GM12874 (cell line): ENCODE data around the gene SLC2A11.

Experiments used
- TF ChIP-seq, protein P1 (sequence below): IDR thresholded peaks from 2 replicates; pipeline ENCODE4 v1.5.1; 2011; ENCODE audit warnings: low read depth, mild to moderate bottlenecking, control low read depth, low read length, moderate library complexity; ENCODE audit not compliant: insufficient read depth

SLC2A11 gene

DNA sequence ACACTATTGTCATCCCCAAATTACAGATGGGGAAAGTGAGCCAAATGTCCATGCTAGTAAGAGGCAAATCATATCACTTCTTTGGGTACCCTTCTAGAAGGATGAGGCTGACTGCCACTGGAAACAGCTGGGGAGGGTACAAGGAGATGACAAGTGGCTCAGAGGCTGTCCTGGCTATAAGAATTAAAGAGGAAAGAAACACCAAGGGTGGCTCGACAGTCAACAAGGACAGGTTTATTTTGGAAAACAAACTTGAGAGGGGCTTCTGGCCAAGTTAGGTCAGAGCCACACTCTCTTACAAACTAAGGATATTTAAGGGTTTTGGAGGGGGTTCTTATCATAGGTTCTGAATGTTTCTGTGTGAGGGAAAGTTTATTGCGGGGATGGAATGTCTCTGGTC, 34.5 kb downstream of the SLC2A11 start:
- TF ChIP-seq, protein P1, sequence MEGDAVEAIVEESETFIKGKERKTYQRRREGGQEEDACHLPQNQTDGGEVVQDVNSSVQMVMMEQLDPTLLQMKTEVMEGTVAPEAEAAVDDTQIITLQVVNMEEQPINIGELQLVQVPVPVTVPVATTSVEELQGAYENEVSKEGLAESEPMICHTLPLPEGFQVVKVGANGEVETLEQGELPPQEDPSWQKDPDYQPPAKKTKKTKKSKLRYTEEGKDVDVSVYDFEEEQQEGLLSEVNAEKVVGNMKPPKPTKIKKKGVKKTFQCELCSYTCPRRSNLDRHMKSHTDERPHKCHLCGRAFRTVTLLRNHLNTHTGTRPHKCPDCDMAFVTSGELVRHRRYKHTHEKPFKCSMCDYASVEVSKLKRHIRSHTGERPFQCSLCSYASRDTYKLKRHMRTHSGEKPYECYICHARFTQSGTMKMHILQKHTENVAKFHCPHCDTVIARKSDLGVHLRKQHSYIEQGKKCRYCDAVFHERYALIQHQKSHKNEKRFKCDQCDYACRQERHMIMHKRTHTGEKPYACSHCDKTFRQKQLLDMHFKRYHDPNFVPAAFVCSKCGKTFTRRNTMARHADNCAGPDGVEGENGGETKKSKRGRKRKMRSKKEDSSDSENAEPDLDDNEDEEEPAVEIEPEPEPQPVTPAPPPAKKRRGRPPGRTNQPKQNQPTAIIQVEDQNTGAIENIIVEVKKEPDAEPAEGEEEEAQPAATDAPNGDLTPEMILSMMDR: no peak

DNA sequence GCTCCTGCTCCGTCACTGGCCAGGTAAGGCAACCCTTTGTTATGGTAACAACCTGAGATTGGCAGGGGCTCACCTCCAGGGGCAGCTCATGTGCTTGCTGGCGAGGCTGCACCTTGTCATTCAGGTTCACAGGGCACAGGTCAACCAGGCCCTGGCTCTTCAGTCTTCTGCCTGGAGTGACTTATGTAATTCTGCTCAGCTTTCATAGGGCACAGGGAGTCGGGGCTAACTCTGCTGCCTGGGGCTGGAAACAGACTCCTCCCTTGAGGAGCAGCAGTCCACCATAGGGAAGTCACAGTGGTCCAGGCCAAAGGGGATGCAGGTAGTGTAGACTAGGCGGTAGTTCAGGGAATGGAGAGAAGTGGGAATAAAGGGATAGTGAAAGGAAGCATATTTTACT, 35.0 kb downstream of the SLC2A11 start:
- TF ChIP-seq, protein P1: no peak

DNA sequence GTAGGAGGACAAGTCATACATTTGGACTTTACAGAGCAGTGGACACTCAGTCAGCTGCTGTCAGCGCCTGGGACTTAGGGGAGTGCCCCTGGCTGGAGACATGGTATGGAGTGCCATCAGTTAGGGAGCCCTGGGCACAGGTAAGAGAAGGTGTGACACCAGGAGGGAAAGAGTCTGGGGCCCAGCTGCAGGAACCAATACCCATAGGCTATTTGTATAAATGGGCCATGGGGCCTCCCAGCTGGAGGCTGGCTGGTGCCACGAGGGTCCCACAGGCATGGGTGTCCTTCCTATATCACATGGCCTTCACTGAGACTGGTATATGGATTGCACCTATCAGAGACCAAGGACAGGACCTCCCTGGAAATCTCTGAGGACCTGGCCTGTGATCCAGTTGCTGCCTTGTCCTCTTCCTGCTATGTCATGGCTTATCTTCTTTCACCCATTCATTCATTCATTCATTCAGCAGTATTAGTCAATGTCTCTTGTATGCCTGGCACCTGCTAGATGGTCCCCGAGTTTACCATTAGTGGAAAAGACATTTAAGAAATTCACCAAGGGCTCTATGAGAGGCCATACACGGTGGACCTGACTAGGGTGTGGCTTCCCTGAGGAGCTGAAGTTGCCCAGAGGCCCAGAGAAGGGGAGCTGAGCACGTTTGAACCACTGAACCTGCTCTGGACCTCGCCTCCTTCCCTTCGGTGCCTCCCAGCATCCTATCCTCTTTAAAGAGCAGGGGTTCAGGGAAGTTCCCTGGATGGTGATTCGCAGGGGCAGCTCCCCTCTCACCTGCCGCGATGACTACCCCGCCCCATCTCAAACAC, 35.7 kb downstream of the SLC2A11 start:
- TF ChIP-seq, protein P1: no peak

DNA sequence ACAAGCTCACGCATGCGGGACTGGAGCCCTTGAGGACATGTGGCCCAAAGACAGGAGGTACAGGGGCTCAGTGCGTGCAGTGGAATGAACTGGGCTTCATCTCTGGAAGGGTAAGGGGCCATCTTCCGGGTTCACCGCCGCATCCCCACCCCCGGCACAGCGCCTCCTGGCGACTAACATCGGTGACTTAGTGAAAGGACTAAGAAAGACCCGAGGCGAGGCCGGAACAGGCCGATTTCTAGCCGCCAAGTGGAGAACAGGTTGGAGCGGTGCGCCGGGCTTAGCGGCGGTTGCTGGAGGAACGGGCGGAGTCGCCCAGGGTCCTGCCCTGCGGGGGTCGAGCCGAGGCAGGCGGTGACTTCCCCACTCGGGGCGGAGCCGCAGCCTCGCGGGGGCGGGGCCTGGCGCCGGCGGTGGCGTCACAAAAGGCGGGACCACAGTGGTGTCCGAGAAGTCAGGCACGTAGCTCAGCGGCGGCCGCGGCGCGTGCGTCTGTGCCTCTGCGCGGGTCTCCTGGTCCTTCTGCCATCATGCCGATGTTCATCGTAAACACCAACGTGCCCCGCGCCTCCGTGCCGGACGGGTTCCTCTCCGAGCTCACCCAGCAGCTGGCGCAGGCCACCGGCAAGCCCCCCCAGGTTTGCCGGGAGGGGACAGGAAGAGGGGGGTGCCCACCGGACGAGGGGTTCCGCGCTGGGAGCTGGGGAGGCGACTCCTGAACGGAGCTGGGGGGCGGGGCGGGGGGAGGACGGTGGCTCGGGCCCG, 36.5 kb downstream of the SLC2A11 start, which contains the start of gene MIF:
Gene MIF (plus strand): TSS at position 439 of the 765 bp plus-strand sequence. CDS start 92 bp downstream, at position 531.
- TF ChIP-seq, protein P1: peak; percentile 89

DNA sequence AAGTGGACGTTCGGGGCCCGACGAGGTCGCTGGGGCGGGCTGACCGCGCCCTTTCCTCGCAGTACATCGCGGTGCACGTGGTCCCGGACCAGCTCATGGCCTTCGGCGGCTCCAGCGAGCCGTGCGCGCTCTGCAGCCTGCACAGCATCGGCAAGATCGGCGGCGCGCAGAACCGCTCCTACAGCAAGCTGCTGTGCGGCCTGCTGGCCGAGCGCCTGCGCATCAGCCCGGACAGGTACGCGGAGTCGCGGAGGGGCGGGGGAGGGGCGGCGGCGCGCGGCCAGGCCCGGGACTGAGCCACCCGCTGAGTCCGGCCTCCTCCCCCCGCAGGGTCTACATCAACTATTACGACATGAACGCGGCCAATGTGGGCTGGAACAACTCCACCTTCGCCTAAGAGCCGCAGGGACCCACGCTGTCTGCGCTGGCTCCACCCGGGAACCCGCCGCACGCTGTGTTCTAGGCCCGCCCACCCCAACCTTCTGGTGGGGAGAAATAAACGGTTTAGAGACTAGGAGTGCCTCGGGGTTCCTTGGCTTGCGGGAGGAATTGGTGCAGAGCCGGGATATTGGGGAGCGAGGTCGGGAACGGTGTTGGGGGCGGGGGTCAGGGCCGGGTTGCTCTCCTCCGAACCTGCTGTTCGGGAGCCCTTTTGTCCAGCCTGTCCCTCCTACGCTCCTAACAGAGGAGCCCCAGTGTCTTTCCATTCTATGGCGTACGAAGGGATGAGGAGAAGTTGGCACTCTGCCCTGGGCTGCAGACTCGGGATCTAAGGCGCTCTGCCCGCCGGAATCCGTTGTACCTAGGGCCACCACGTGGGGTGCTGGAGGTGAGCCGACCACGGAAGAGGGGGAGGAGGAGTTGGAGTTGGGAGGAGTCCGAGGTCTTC, 37.3 kb downstream of the SLC2A11 start:
- TF ChIP-seq, protein P1: peak; percentile 73

DNA sequence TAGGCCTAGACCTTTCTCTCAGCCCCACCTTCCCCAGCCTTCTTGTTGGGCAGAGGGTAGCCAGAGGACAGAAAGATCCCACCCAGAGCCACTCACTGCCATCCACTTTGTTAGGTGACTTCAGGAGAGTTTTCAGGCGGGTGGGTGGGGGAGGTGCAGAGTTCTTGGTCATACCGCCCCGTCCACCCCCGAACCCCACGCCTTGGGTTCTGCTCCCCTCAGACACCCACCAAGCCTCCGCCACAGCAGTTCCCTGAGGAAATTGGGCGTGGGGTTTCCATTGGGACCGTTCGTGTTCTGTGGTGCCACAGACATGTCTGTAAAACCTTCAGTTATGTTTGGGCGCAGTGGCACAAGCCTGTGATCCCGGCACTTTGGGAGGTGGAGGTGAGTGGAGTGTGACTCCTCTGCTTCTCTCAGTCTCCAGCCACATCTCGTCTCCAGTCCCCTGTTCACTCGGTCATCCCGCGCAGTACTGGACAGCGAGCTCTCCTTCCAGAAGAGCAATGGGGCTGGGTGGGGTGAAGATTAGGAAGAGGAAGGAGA, 38.0 kb downstream of the SLC2A11 start:
- TF ChIP-seq, protein P1: no peak
